ENCODE data around the gene ATP5MG.

Gene ATP5MG

DNA sequence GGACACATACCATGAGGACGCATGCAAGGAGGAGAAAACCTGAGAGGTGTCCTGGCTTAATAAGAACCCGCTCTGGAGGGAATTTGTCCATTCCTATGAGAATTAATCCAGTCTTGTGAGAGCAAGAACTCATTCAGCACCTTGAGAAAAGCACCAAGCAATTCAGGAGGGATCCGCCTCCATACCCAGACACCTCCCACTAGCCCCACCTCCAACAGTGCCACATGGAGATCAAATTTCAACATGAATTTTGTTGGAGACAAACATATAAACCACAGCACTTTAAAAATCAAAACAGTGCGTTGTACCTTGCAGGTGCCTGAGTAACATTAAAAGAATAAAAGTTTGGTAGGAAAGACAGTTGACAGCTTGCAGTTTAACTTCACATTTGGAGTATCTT, 30.6 kb upstream of the ATP5MG start:
- TF ChIP-seq, protein P1, sequence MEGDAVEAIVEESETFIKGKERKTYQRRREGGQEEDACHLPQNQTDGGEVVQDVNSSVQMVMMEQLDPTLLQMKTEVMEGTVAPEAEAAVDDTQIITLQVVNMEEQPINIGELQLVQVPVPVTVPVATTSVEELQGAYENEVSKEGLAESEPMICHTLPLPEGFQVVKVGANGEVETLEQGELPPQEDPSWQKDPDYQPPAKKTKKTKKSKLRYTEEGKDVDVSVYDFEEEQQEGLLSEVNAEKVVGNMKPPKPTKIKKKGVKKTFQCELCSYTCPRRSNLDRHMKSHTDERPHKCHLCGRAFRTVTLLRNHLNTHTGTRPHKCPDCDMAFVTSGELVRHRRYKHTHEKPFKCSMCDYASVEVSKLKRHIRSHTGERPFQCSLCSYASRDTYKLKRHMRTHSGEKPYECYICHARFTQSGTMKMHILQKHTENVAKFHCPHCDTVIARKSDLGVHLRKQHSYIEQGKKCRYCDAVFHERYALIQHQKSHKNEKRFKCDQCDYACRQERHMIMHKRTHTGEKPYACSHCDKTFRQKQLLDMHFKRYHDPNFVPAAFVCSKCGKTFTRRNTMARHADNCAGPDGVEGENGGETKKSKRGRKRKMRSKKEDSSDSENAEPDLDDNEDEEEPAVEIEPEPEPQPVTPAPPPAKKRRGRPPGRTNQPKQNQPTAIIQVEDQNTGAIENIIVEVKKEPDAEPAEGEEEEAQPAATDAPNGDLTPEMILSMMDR (conservative IDR thresholded peaks at IDR 0.05; ENCODE audit: low read depth, low read length): no peak
- H3K4me3 ChIP-seq (ENCODE audit: low read depth, low read length): no peak overlapping the region
- DNase-seq (ENCODE audit: low read depth): no peak

DNA sequence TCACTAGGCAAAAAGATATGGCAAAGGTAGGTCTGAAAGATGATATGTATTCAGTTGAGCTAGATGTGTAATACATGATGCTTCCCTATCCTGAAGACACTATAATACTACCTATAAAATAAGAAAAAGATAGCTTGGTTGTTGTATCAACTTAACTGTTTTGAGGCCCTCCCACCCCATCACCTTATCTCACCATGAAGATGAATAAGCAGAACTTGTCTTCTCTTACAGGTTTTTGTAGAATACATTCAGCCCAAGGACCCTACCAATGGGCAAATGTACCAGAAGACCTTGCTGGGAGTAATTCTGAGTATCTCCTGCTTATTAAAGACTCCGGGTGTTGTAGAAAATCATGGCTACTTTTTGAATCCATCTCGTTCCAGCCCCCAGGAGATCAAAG, 28.1 kb upstream of the ATP5MG start:
- DNase-seq (ENCODE audit: low read depth): no peak
- TF ChIP-seq, protein P1 (conservative IDR thresholded peaks at IDR 0.05; ENCODE audit: low read depth, low read length): no peak
- H3K4me3 ChIP-seq (ENCODE audit: low read depth, low read length): no peak overlapping the region

DNA sequence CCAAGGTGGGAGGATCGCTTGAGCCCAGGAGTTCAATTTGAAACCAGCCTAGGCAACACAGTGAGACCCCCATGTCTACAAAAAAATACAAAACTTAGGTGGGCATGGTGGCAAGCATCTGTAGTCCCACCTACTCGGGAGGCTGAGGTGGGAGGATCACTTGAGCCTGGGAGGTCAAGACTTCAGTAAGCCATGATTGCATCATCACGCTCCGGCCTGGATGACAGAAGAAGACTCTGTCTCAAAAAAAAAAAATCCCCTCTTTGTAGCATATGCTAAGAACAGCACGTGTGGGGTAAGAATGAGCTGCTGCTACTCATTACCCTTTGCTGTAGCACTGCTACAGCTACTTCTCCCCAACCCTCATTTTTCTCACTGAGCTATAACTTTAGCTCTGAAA, 27.5 kb upstream of the ATP5MG start:
- TF ChIP-seq, protein P1 (conservative IDR thresholded peaks at IDR 0.05; ENCODE audit: low read depth, low read length): no peak
- no peak overlapping the region for H3K4me3 ChIP-seq (ENCODE audit: low read depth, low read length)
- DNase-seq (ENCODE audit: low read depth): no peak

DNA sequence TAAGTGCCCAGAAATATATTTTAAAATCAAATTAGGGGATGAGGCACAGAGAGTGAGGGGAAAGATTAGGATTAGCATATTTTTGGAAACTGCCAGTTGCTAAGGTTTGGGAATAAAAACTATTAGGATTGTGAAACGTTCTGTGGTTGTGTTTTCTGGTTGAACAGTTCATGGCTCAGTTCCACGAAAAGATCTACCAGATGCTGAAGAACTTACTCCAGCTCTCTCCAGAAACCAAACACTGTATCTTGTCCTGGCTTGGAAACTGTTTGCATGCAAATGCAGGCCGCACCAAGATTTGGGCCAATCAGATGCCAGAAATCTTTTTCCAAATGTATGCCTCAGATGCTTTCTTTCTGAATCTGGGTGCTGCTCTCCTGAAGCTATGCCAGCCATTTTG, 26.7 kb upstream of the ATP5MG start:
- DNase-seq (ENCODE audit: low read depth): peak; percentile 9
- no peak overlapping the region for H3K4me3 ChIP-seq (ENCODE audit: low read depth, low read length)

DNA sequence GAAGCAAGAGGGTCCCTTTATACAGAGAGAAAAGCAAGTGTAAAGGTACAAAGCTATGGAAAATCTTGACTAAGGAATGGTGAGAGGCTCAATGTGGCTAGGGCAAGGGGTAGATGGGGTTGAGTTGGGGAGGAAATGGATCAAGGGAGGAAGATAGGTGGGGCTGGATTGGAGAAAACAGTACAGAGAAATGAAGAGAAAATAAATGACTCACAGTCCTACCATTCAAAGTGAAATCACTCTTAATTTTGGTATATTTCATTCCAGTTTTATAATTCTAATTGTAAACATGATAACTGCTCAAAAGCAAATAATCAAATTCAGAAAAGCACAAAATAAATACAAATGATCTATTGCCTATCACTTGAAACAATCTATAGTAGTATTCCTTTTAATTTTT, 25.4 kb upstream of the ATP5MG start:
- DNase-seq (ENCODE audit: low read depth): no peak
- H3K4me3 ChIP-seq (ENCODE audit: low read depth, low read length): no peak overlapping the region
- TF ChIP-seq, protein P1 (conservative IDR thresholded peaks at IDR 0.05; ENCODE audit: low read depth, low read length): no peak

More for the DNA sequence above, 26.7 kb upstream of the ATP5MG start:
- TF ChIP-seq, protein P1 (conservative IDR thresholded peaks at IDR 0.05; ENCODE audit: low read depth, low read length): no peak

DNA sequence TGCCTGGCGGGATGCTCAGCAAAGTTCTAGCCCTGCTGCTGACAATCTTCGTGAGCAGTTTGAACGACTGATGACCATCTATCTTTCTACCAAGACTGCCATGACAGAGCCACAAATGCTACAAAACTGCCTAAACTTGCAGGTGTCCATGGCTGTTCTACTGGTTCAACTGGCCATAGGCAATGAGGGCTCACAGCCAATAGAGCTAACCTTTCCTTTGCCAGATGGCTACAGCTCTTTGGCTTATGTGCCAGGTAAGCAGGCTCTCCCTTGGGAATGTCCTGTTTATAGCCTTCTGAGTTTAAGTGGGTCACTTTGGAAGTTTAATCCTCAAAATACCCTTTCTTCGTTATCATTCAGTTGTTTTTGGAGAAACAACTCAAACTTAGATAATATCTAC, 21.9 kb upstream of the ATP5MG start:
- no peak for DNase-seq (ENCODE audit: low read depth)
- TF ChIP-seq, protein P1 (conservative IDR thresholded peaks at IDR 0.05; ENCODE audit: low read depth, low read length): no peak
- no peak overlapping the region for H3K4me3 ChIP-seq (ENCODE audit: low read depth, low read length)

DNA sequence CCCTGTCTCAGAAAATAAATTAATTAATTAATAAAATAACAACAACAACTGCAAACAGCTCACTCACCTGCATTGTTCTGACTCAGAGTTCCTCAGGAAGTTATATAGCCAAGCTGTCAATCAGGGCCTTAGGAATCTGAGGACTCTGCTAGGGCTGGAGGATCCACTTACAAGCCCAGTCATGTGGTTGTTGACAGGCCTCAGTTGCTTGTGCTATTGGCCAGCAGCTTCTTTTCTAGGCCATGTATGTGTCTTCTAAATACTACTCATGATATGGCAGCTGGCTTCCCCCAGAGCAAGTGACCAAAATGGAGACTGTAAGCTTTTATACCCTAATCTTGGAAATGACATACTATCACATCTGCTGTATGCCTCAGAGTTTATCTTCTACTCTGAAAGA, 20.8 kb upstream of the ATP5MG start:
- peak; percentile 51 for DNase-seq (ENCODE audit: low read depth)
- no peak overlapping the region for H3K4me3 ChIP-seq (ENCODE audit: low read depth, low read length)

More for the DNA sequence above, 20.8 kb upstream of the ATP5MG start:
- TF ChIP-seq, protein P1 (conservative IDR thresholded peaks at IDR 0.05; ENCODE audit: low read depth, low read length): no peak
